Omental fat pad (tissue), 4 donors: ENCODE data around the gene MON2. TPM values are rescaled to one million over a fixed set of nuclear protein-coding genes. Genes with fewer than 3 reads are reported as not detected.
"Not testable (repeated sequence)": the region's sequence is repeated elsewhere in the genome, so short reads cannot be mapped to it uniquely, and the experiment has no call there.

ENCODE experiments used
- ATAC-seq: fragments of 150-250 bp; one replicate; pipeline ENCODE4 v1.9.1; 2016; ENCODE audit warnings: mild to moderate bottlenecking, moderate library complexity; ENCODE audit not compliant: low FRiP score
- DNase-seq: peaks from one replicate; pipeline ENCODE4 v3.0.0-alpha.2; 2019; ENCODE audit warnings: low spot score
- total RNA-seq, 4 donors: library from RNA; depleted of rRNA; stranded (reverse); fragments of >200 nt; gene quantifications; one replicate each; pipeline ENCODE4 v1.1.0, GENCODE V29; 2016
- TF ChIP-seq, protein P1 (sequence below), 3 donors: fragments of 450-650 bp; IDR thresholded peaks; one replicate each; pipeline ENCODE4 v1.5.1; 2016 to 2017; ENCODE audit warnings: antibody characterized with exemption in 3 of 3, mild to moderate bottlenecking in 3 of 3, moderate library complexity in 2 of 3

Gene MON2
- total RNA-seq, 4 donors from 2014 or later: 65.6 to 107 (median 73.9) TPM

DNA sequence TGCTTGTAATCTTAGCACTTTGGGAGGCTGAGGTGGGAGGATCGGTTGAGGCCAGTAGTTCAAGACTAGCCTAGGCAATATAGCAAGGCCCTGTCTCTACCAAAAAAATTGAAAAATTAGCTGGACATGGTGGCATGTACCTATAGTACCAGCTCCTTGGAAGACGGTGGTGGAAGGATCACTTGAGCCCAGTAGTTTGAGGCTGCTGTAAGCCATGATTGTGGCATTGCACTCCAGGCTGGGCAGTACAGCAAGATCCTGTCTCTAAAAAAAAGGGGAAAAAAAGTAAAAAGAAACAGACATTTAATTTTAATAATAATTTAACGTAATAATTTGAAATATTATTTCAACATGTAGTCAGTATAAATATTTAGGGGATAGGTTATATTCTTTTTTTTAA lies 16.1 kb downstream of the MON2 start:
- DNase-seq: no peak
- ATAC-seq: no peak
- TF ChIP-seq, protein P1, sequence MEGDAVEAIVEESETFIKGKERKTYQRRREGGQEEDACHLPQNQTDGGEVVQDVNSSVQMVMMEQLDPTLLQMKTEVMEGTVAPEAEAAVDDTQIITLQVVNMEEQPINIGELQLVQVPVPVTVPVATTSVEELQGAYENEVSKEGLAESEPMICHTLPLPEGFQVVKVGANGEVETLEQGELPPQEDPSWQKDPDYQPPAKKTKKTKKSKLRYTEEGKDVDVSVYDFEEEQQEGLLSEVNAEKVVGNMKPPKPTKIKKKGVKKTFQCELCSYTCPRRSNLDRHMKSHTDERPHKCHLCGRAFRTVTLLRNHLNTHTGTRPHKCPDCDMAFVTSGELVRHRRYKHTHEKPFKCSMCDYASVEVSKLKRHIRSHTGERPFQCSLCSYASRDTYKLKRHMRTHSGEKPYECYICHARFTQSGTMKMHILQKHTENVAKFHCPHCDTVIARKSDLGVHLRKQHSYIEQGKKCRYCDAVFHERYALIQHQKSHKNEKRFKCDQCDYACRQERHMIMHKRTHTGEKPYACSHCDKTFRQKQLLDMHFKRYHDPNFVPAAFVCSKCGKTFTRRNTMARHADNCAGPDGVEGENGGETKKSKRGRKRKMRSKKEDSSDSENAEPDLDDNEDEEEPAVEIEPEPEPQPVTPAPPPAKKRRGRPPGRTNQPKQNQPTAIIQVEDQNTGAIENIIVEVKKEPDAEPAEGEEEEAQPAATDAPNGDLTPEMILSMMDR (IDR thresholded peaks at IDR 0.05): no peak

DNA sequence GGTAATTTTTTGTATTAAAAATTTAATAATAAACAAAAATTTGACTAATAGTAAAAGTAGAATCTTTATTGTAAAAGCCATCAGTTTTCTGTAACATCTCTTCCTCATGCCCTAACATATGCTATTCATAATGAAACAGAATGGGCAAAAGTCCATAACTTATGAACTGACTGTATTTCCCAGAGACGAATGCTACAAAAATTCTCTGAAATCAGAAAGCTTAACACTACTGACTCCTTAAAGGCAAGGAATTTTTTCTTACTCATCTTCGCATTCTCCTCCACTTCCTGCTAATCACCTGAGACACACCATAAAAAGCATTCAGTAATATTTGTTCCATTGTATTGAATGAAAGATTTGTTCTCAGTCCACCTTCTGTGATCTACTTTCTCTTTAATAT lies 17.6 kb downstream of the MON2 start:
- TF ChIP-seq, protein P1 (IDR thresholded peaks at IDR 0.05): no peak
- ATAC-seq (no peak), DNase-seq (no peak)

DNA sequence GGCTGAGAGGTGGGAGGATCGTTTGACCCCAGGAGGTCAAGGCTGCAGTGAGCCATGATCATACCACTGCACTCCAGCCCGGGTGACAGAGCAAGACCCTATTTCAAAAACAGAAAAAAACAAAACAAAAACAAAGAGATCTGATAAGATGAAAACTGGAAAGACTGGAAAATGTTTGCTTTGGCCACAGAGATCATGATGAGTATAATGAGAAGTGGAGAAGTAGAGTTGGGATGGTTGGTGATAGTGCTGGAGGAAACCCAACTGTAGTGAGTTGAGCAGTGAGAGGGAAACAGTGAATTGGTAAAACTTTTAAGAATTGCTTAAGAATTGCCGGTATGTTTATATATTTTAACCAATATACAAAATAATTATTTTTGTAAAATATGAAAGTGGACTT lies 39.2 kb downstream of the MON2 start:
- TF ChIP-seq, protein P1 (IDR thresholded peaks at IDR 0.05): no peak
- no peak for DNase-seq
- ATAC-seq: no peak

DNA sequence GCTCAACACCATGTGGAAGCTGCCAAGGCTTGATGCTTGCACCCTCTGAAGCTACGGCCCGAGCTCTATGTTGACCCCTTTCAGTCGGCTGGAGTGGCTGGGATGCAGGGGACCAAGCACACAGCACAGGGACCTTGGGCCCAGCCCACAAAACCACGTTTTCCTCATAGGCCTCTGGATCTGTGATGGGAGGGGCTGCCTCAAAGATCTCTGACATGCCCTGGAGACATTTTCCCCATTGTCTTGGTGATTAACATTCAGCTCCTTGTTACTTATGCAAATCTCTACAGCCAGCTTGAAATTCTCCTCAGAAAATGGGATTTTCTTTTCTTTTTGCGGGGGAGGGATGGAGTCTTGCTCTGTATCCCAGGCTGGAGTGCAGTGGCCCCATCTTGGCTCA lies 46.3 kb downstream of the MON2 start:
- no peak for ATAC-seq
- DNase-seq: no peak
- TF ChIP-seq, protein P1 (IDR thresholded peaks at IDR 0.05): no peak

DNA sequence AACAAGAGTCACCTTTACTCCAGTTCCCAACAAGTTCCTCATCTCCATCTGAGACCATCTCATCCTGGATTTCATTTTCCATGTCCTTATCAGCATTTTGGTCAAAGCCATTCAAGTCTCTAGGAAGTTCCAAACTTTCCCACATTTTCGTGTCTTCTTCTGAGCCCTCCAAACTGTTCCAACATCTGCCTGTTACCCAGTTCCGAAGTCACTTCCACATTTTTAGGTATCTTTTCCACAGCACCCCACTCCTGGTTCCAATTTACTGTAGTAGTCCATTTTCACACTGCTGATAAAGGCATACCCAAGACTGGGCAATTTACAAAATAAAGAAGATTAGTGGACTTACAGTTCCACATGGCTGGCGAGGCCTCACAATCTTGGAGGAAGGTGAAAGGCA lies 47.5 kb downstream of the MON2 start:
- not testable (repeated sequence) for DNase-seq, ATAC-seq

DNA sequence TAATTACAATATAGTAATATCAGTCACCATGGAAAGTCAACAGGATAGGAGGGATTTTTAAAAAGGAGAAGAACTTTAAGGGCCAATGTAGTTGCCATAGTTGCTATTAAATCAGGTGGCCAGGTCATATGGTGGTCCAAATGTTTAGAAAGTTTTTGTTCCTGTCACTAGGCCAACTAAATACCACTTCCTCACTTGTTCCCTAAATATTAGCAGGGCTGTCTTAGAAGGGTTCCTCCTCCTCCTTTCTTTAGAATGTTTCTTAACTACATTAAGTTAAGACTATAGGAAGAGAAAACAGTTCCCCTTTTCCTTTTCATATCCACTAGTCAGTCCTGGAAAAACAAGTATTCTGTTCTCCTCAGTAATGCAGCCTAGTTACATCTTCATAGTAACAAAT lies 50.3 kb downstream of the MON2 start:
- ATAC-seq (no peak), DNase-seq (no peak)
- TF ChIP-seq, protein P1 (IDR thresholded peaks at IDR 0.05): no peak

DNA sequence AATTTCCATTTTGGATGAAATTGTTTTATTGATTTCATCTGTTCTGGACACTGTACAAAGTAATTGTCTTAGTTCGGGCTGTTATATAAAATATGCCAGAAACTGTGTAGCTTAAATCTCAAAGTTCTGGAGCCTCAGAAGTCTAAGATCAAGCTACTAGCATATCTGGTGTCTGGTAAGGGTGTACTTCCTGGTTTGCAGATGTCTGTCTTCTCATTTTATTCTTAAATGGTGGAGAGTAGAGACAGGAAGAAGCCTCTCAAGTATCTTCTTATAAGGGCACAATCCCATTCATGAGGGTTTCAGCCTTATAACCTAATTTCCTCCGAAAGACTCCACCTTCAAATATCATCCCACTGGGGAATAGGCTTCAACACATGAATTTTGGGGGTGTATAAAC lies 51.3 kb downstream of the MON2 start:
- ATAC-seq (no peak), DNase-seq (no peak)
- TF ChIP-seq, protein P1 (IDR thresholded peaks at IDR 0.05): no peak

DNA sequence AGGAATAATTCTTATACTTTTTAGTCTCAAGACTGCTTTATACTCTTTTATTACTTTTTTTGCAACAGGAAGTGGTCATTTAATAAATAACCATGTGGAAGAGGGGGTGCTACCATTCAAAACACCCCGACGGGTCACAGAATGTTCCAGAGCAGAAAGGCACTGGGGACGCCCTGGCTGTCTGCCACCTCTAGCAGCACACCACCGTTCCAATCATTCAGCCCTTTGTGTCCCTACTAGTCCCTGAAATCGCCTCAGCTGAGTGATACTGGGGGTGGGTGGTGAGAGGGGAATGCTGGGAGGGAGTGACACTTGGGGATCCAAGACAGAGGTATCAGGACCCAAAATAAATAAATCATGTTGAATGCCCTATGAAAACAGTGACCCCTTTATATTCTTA lies 52.4 kb downstream of the MON2 start:
- DNase-seq: no peak
- ATAC-seq: no peak
- TF ChIP-seq, protein P1 (IDR thresholded peaks at IDR 0.05): no peak
